B cell (primary cell): ENCODE results near the gene WNK2. TPM values are rescaled to one million over a fixed set of nuclear protein-coding genes. Genes with fewer than 3 reads are reported as not detected.

Source experiments
- ATAC-seq: fragments of 200-7000 bp; cut with Tn5 transposase; one replicate; pipeline ENCODE4 v1.10.0; 2021; ENCODE audit warnings: low read depth, mild to moderate bottlenecking, moderate number of reproducible peaks, moderate library complexity
- CTCF ChIA-PET: fragments of 350-600 bp; sonication (Branson Sonifier 250); formaldehyde crosslinking; loops from one replicate; lab custom pipeline; 2021; ENCODE audit warnings: antibody characterized with exemption, inconsistent platforms; lab: Charles Lee
- POLR2A ChIA-PET: fragments of 350-600 bp; sonication (Branson Sonifier 250); formaldehyde crosslinking; loops from one replicate; lab custom pipeline; 2021; ENCODE audit warnings: antibody characterized with exemption; lab: Charles Lee
- DNase-seq: peaks from one replicate; pipeline ENCODE4 v3.0.0; 2013
- H2AFZ ChIP-seq: 2 replicates; pipeline ENCODE4 v1.6.1; 2012; ENCODE audit warnings: mild to moderate bottlenecking, low read depth, low read length; ENCODE audit not compliant: insufficient read depth, poor library complexity, severe bottlenecking
- H3K27ac ChIP-seq, 2 donors: 1 replicate in 1 of 2; 2 replicates in 1 of 2; pipeline ENCODE4 v1.5.1; 2012 to 2013; ENCODE audit warnings: low read length in 2 of 2, mild to moderate bottlenecking in 2 of 2, moderate library complexity in 1 of 2
- H3K27me3 ChIP-seq, 4 experiments: fragments of 200-600 bp in 1 of 4; sonication (generic) in 1 of 4; replicated peaks in 1 of 4; 1 replicate in 2 of 4; 2 replicates in 2 of 4; pipeline versions ENCODE4 v1.6.1 to v1.7.0; 2013 to 2016; ENCODE audit warnings: low read length in 3 of 4, mild to moderate bottlenecking in 2 of 4, mixed read lengths in 1 of 4, moderate library complexity in 1 of 4; ENCODE audit not compliant: insufficient read depth in 4 of 4, control insufficient read depth in 3 of 4; ENCODE audit errors: control extremely low read depth in 1 of 4
- H3K36me3 ChIP-seq, 2 experiments: replicated peaks in 1 of 2; 1 replicate in 1 of 2; 2 replicates in 1 of 2; pipeline versions ENCODE4 v1.6.1 to v1.7.1; 2013; ENCODE audit warnings: low read length in 1 of 2; ENCODE audit not compliant: insufficient read depth in 2 of 2, control insufficient read depth in 1 of 2; ENCODE audit errors: control extremely low read depth in 1 of 2, extremely low read depth in 1 of 2
- H3K4me1 ChIP-seq, 2 donors: fragments of 200-600 bp in 1 of 2; sonication (generic) in 1 of 2; 1 replicate in 1 of 2; 2 replicates in 1 of 2; pipeline versions ENCODE4 v1.5.1 to v1.6.1; 2013 to 2017; ENCODE audit warnings: low read length in 2 of 2; ENCODE audit not compliant: control insufficient read depth in 2 of 2, insufficient read depth in 2 of 2
- H3K4me2 ChIP-seq: replicated peaks from 2 replicates; pipeline ENCODE3; 2012; ENCODE audit warnings: mild to moderate bottlenecking, low read depth, low read length; ENCODE audit not compliant: poor library complexity, severe bottlenecking
- H3K4me3 ChIP-seq, 5 experiments: fragments of 200-600 bp in 1 of 5; sonication (generic) in 1 of 5; 1 replicate in 3 of 5; 2 replicates in 2 of 5; pipeline versions ENCODE4 v1.5.1 to v1.7.0; 2011 to 2016; ENCODE audit warnings: low read length in 4 of 5, mild to moderate bottlenecking in 4 of 5, low read depth in 2 of 5, control low read depth in 1 of 5, moderate library complexity in 1 of 5; ENCODE audit not compliant: insufficient read depth in 1 of 5; ENCODE audit errors: control extremely low read depth in 1 of 5, extremely low read depth in 1 of 5
- H3K79me2 ChIP-seq: fragments of 200-600 bp; sonication (generic); one replicate; pipeline ENCODE4 v1.6.0; 2016; ENCODE audit warnings: low read length; ENCODE audit not compliant: control insufficient read depth, insufficient read depth
- H3K9ac ChIP-seq: fragments of 200-600 bp; sonication (generic); 2 replicates; pipeline ENCODE4 v1.6.1; 2017; ENCODE audit warnings: mild to moderate bottlenecking, low read length, moderate library complexity
- H3K9me3 ChIP-seq, 3 donors: one replicate each; pipeline versions ENCODE4 v1.6.1 to v1.7.1; 2013; ENCODE audit warnings: low read length in 2 of 3; ENCODE audit not compliant: control insufficient read depth in 2 of 3, insufficient read depth in 1 of 3; ENCODE audit errors: control extremely low read depth in 1 of 3
- H4K20me1 ChIP-seq: 2 replicates; pipeline ENCODE4 v1.6.0; 2012; ENCODE audit warnings: mild to moderate bottlenecking, low read length; ENCODE audit not compliant: insufficient read depth, control insufficient read depth, poor library complexity, severe bottlenecking
- H3K27ac Mint-ChIP-seq: one replicate; pipeline ENCODE4 v1.8.0; 2021; ENCODE audit warnings: mixed read lengths
- H3K27me3 Mint-ChIP-seq: one replicate; pipeline ENCODE4 v1.8.0; 2021; ENCODE audit warnings: mixed read lengths
- H3K4me1 Mint-ChIP-seq: one replicate; pipeline ENCODE4 v1.8.0; 2021; ENCODE audit warnings: mixed read lengths
- H3K4me3 Mint-ChIP-seq: one replicate; pipeline ENCODE4 v1.8.0; 2021; ENCODE audit warnings: mixed read lengths
- H3K9me3 Mint-ChIP-seq: one replicate; pipeline ENCODE4 v1.8.0; 2022; ENCODE audit warnings: mixed read lengths; ENCODE audit not compliant: insufficient read depth
- CTCF ChIP-seq: fragments of 200-600 bp; IDR thresholded peaks from one replicate; pipeline ENCODE4 v1.8.0; 2022; ENCODE audit warnings: antibody characterized with exemption, mild to moderate bottlenecking
- EZH2 ChIP-seq: IDR thresholded peaks from 2 replicates; pipeline ENCODE4 v1.6.1; 2012; ENCODE audit warnings: borderline replicate concordance, low read depth, mild to moderate bottlenecking, moderate library complexity, low read length; ENCODE audit not compliant: insufficient read depth, poor library complexity, severe bottlenecking
- WGBS: methylation state at CpG from one replicate; pipeline ENCODE4 v1.1.5; 2013; ENCODE audit warnings: missing lambda C conversion rate; ENCODE audit not compliant: insufficient coverage; 5-methylcytosine and 5-hydroxymethylcytosine counted together
- intact Hi-C: fragments of 100-400 bp; cut with micrococcal nuclease; formaldehyde crosslinking; loops from one replicate; pipeline ENCODE4 v1.10.0; 2022
- polyA plus RNA-seq: library from polyadenylated mRNA; depleted of rRNA; stranded (reverse); fragments of >200 nt; gene quantifications from 2 replicates; pipeline ENCODE4 v1.2.3, GENCODE V29; 2012
- total RNA-seq, 2 donors: library from RNA; stranded (reverse); fragments of 120-200 nt in 1 of 2; gene quantifications; 1 replicate in 1 of 2; 2 replicates in 1 of 2; pipeline versions ENCODE4 v1.2.3 to v1.2.4, GENCODE V29; 2013 to 2022

WNK2 gene
- total and polyA plus RNA-seq, 2 donors (not counting 1 experiment from before 2014, with no cell fraction given), result 0.49 TPM; not detected in 1

- CTCF ChIA-PET, result no interaction called here
- 91% methylated on average over 21 of the region's 22 CpGs for WGBS
Observed at GRCh38 chr9:93256878-93257807, 73.2 kb downstream of the WNK2 start.

More at GRCh38 chr9:93256878-93257807, 73.2 kb downstream of the WNK2 start:
- Mint-ChIP-seq H3K9me3 (no peaks in the 10 kb centered on the region), H3K27me3 (no peaks in the 10 kb centered on the region), H3K27ac (no peak overlapping the region), H3K4me1 (no peaks in the 10 kb centered on the region), H3K4me3 (no peak overlapping the region)
- Histone ChIP-seq H3K4me2 (no peak overlapping the region), H2AFZ (no peak overlapping the region), H3K4me3 (no peak overlapping the region), H3K4me1 (no peaks in the 10 kb centered on the region), H3K36me3 (no peaks in the 10 kb centered on the region), H4K20me1 (no peaks in the 10 kb centered on the region), H3K9me3 (no peaks in the 10 kb centered on the region), H3K27ac (no peak overlapping the region), H3K27me3 (peaks cover 0 to 2% (median 0%) of the 10 kb centered on the region in 4 experiments), H3K79me2 (no peaks in the 10 kb centered on the region), H3K9ac (no peak overlapping the region)
- no peak for DNase-seq
- ATAC-seq, result no peak
- intact Hi-C loops, result no loop called here
- POLR2A ChIA-PET, result no interaction called here
- no peak for TF ChIP-seq EZH2
- TF ChIP-seq CTCF, result no peak
